ENCODE data around the gene MRGPRE. TPM values are rescaled to one million over a fixed set of nuclear protein-coding genes. Genes with fewer than 3 reads are reported as not detected.

Gene MRGPRE
- total RNA-seq, 1 donor from 2014 or later = not detected

DNA sequence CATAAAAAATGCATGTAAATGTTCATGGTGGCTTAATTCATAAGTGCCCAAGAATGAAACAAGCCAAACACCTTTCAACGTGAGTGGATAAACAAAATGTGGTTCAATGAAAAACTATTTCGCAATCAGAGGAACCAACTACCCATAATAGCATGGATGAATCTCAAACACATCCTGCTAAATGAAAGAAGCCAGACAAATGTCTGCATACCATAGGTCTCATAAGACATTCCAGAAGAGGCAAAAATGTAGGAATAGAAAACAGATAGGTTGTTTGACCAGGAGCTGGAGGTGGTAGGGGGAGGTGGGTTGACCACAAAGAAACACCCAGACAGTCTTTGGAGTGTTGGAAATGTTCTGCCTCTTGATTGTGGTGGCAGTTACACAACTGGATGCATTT, 53.9 kb downstream of the MRGPRE start:
- DNase-seq (ENCODE audit: low read depth, low spot score) = no peak

DNA sequence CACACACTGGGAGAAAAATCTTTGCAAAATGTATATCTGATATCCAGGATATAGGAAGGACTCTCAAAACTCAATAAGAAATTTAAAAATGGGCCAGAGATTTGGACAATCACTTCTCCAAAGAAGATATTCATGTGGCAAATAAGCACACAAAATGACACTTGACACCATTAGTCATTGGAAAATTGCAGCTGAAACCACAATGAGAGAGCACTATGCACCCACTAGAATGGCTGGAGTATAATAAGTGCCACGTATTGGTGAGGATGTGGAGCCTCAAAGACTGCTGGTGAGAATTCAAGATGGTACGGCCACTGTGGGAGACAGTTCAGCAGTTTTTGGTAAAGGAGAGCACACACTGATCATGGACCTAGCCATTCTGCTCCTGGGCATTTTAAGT, 54.3 kb downstream of the MRGPRE start:
- DNase-seq (ENCODE audit: low read depth, low spot score) = no peak

Other genes starting within 250 kb of the MRGPRE start
- 162 and 188 TPM in 2 replicates for gene NAP1L4, start 240.1 kb downstream of the MRGPRE start, total RNA-seq
- 49.8 and 67.5 TPM in 2 replicates for gene CARS1, start 175.0 kb downstream of the MRGPRE start, total RNA-seq
- 24.3 and 32.9 TPM in 2 replicates for gene OSBPL5, start 67.1 kb downstream of the MRGPRE start, total RNA-seq
- not detected in 2 replicates for gene MRGPRG, start 13.6 kb downstream of the MRGPRE start, total RNA-seq
- gene ZNF195, start 146.7 kb upstream of the MRGPRE start, total RNA-seq = 16.3 and 17.7 TPM in 2 replicates

Measured in pulmonary artery endothelial cell (primary cell).